Testis (tissue), 2 donors: ENCODE results near the gene DNAAF8.

Experiments
- POLR2A ChIP-seq: fragments of 450-650 bp; IDR thresholded peaks from one replicate; pipeline ENCODE4 v1.6.1; 2017; ENCODE audit warnings: antibody characterized with exemption, mild to moderate bottlenecking, moderate library complexity
- TF ChIP-seq, protein P1 (sequence below), 3 experiments: fragments of 450-650 bp in 2 of 3; fragments of 200-600 bp in 1 of 3; sonication (generic) in 1 of 3; IDR thresholded peaks; one replicate each; pipeline ENCODE4 v1.5.1; 2016 to 2019; ENCODE audit warnings: antibody characterized with exemption in 3 of 3, mild to moderate bottlenecking in 2 of 3, moderate library complexity in 1 of 3

DNA sequence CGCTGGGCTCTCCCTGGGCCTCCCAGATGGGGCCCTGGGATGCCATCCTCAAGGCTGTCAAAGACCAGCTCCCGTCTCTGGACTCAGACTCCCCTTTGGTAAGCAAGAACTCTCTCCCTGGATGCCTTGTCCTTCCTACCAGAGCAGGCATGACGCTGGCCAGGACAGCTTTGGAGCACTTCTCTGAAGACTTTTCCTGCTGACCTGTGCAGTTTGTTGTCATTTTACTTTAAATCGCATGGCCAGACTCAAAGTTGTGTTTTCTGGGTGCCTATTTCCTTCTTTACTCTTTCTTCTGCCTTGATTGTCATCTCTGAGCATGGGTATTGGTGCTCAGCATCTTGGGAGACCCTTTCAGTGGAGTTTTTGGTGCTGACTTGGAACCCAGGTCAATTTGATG, 2.2 kb downstream of the DNAAF8 start:
- no peak for TF ChIP-seq POLR2A
- TF ChIP-seq, protein P1, sequence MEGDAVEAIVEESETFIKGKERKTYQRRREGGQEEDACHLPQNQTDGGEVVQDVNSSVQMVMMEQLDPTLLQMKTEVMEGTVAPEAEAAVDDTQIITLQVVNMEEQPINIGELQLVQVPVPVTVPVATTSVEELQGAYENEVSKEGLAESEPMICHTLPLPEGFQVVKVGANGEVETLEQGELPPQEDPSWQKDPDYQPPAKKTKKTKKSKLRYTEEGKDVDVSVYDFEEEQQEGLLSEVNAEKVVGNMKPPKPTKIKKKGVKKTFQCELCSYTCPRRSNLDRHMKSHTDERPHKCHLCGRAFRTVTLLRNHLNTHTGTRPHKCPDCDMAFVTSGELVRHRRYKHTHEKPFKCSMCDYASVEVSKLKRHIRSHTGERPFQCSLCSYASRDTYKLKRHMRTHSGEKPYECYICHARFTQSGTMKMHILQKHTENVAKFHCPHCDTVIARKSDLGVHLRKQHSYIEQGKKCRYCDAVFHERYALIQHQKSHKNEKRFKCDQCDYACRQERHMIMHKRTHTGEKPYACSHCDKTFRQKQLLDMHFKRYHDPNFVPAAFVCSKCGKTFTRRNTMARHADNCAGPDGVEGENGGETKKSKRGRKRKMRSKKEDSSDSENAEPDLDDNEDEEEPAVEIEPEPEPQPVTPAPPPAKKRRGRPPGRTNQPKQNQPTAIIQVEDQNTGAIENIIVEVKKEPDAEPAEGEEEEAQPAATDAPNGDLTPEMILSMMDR (IDR thresholded peaks at IDR 0.05), result no peak
